DOHH2 (cell line): ENCODE data around the gene REG1B.

Experiments used
- EZH2phosphoT487 ChIP-seq: fragments of 200-600 bp; sonication (generic); IDR thresholded peaks from 2 replicates; pipeline ENCODE4 v1.6.1; 2017; ENCODE audit warnings: borderline replicate concordance, mild to moderate bottlenecking, antibody characterized with exemption, low read length, moderate library complexity, mixed read lengths
- TF ChIP-seq, protein P1 (sequence below): fragments of 200-600 bp; sonication (generic); IDR thresholded peaks from one replicate; pipeline ENCODE4 v1.5.1; 2014; ENCODE audit warnings: antibody characterized with exemption, mild to moderate bottlenecking, low read depth, low read length; ENCODE audit not compliant: poor library complexity, severe bottlenecking

DNA sequence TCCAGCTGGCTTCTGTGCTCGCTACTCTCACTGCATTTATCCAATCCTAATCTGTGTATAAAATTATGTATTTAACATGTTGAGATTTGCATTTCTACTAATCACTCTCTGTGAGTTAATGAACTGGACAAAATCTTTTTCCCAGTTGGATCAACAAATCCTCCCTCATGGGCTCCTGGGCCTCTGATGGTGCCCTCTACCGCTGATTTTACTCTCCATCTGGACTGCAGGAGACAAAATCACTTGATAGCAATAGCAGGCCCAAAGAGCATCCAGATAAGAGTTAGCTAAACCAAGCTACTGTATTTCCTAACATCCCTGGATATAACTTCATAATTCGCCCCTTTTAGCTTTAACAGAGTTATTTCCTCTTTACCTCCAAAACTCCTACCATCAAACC is 47.8 kb downstream of the REG1B start:
- TF ChIP-seq, protein P1, sequence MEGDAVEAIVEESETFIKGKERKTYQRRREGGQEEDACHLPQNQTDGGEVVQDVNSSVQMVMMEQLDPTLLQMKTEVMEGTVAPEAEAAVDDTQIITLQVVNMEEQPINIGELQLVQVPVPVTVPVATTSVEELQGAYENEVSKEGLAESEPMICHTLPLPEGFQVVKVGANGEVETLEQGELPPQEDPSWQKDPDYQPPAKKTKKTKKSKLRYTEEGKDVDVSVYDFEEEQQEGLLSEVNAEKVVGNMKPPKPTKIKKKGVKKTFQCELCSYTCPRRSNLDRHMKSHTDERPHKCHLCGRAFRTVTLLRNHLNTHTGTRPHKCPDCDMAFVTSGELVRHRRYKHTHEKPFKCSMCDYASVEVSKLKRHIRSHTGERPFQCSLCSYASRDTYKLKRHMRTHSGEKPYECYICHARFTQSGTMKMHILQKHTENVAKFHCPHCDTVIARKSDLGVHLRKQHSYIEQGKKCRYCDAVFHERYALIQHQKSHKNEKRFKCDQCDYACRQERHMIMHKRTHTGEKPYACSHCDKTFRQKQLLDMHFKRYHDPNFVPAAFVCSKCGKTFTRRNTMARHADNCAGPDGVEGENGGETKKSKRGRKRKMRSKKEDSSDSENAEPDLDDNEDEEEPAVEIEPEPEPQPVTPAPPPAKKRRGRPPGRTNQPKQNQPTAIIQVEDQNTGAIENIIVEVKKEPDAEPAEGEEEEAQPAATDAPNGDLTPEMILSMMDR: no peak
- TF ChIP-seq EZH2phosphoT487: no peak
